Activated CD8-positive, alpha-beta memory T cell treated with anti-CD3 and anti-CD28 coated beads for 36 hours (primary cell): ENCODE results near the gene ZNF200. TPM values are rescaled to one million over a fixed set of nuclear protein-coding genes. Genes with fewer than 3 reads are reported as not detected.
"Not testable (repeated sequence)": the region's sequence is repeated elsewhere in the genome, so short reads cannot be mapped to it uniquely, and the experiment has no call there.

Source experiments
- CTCF ChIA-PET: fragments of 350-600 bp; sonication (Branson Sonifier 250); formaldehyde crosslinking; loops from one replicate; lab custom pipeline; 2021; ENCODE audit warnings: antibody characterized with exemption; lab: Charles Lee
- POLR2A ChIA-PET: fragments of 350-600 bp; sonication (Branson Sonifier 250); formaldehyde crosslinking; loops from one replicate; lab custom pipeline; 2021; ENCODE audit warnings: antibody characterized with exemption; lab: Charles Lee
- total RNA-seq, 2 experiments: library from RNA; stranded (reverse); gene quantifications; one replicate each; pipeline ENCODE4 v1.2.3, GENCODE V29; 2021

The ZNF200 gene
- total RNA-seq, 2 experiments from 2014 or later: 11.3 to 11.8 TPM

DNA sequence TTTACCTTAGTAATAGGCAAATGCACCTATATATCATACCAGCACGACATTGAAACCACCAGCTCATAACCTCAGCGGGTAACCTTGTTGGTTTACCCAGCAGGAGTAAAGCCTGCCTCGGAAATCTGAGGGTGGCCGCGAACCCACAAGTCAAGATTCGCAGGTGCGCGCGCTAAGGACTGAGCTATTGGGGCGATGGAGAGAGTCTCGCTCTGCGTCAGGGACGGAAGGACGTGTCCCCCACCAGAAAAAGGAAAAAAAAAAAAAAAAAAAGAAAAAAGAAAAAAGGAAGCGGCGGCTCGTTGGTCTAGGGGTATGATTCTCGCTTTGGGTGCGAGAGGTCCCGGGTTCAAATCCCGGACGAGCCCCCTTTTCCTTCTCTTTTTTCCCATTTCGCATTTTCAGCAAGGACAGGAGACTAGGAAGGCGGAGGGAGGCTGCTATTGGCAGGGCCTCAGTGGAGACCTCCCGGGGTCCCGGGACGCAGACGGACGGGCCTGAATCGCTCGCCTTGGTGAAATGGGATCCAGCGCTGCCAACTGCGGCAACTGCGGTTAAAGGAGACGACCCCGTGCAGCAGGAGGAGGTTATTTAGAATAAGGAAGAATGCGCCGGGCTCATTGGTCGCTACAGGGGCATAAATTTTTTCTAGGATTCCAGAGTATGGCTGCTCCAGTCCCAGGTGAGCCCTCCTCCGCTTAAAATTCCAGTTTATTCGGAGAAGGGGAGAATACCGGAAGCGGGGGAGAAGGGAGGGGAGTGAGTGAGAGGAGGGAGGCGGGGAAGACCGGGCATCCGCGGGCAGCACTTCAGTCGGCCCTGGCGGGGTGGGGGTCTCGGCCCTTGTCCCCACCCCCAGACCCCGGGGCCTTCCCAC, 46.9 kb downstream of the ZNF200 start, which contains the start of gene OR1F1:
Gene OR1F1, plus strand, starts transcription at position 407 of the 877 bp plus-strand sequence.
- CTCF ChIA-PET: interaction anchor here (0.7 to 2.5 kb wide), 4 partner anchors 9 to 85 kb away, joined by 3 to 5 read pairs (median 3); no protein-coding TSS in a partner anchor
- POLR2A ChIA-PET: interaction anchor here (0.6 kb wide), 4 partner anchors 20 to 256 kb away, joined by 3 to 7 read pairs (median 5); partner anchors contain the start of gene NAA60

GRCh38 chr16:3186946-3187690, 47.8 kb downstream of the ZNF200 start:
- CTCF ChIA-PET: interaction anchor here (0.6 to 2.5 kb wide), 5 partner anchors 8 to 853 kb away, joined by 3 to 5 read pairs (median 3); no protein-coding TSS in a partner anchor
- POLR2A ChIA-PET: interaction anchor here (0.6 kb wide), 4 partner anchors 19 to 257 kb away, joined by 3 to 7 read pairs (median 5); partner anchors contain the start of gene NAA60

GRCh38 chr16:3183445-3184139, 51.4 kb downstream of the ZNF200 start:
- ChIA-PET CTCF (interaction anchor here (0.6 to 1.3 kb wide), 6 partner anchors 12 to 509 kb away, joined by 3 to 4 read pairs (median 4); no protein-coding TSS in a partner anchor), POLR2A (no interaction called here)

- POLR2A ChIA-PET: no interaction called here
- CTCF ChIA-PET: interaction anchor here (0.6 to 1.3 kb wide), 7 partner anchors 11 to 510 kb away, joined by 3 to 4 read pairs (median 3); no protein-coding TSS in a partner anchor
Measured at GRCh38 chr16:3182608-3183444, 52.1 kb downstream of the ZNF200 start.

DNA sequence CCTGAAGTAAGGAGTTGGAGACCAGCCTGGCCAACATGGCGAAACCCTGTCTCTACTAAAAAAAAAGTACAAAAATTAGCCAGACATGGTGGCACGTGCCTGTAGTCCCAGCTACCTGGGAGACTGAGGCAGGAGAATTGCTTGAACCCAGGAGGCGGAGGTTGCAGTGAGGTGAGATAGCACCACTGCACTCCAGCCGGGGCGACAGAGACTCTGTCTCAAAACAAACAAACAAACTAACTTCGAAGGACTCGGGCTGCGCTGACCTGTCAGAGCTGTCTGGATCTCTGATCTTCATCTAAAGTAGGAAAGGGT, 52.7 kb downstream of the ZNF200 start:
- CTCF ChIA-PET: interaction anchor here (0.8 to 1.3 kb wide), 6 partner anchors 10 to 53 kb away, joined by 3 to 4 read pairs (median 3); no protein-coding TSS in a partner anchor
- POLR2A ChIA-PET: not testable (repeated sequence)

GRCh38 chr16:3180445-3180878, 54.5 kb downstream of the ZNF200 start:
- ChIA-PET CTCF (interaction anchor here (1.6 kb wide), 1 partner anchor 8 kb away, joined by 5 read pairs; no protein-coding TSS in a partner anchor), POLR2A (no interaction called here)

DNA sequence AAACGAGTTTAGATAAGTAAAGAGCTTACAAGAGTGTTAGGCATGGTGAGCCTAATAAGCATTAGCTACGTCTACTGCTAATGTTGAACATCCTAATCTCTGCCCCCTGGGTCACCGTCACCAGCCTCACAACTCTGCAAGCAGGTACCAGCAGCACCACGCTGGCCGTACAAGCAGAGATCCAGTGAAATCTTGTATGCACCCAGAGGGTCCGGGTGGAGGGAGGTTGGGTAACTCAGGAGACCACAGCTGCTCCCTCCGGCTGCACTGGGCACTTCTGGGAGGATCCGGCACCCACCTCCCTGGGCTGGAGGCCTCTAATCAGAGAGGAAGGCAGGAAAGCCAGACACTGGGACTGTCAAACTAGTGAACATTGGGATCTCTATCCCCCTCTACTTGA, 55.3 kb downstream of the ZNF200 start:
- CTCF ChIA-PET: interaction anchor here (0.7 to 1.7 kb wide), 2 partner anchors 9 to 145 kb away, joined by 3 to 5 read pairs; partner anchors contain the start of gene OR1F1

GRCh38 chr16:3175157-3176093, 59.5 kb downstream of the ZNF200 start:
- CTCF ChIA-PET: interaction anchor here (0.6 to 1.6 kb wide), 3 partner anchors 14 to 147 kb away, joined by 3 to 5 read pairs (median 3); no protein-coding TSS in a partner anchor
- POLR2A ChIA-PET: no interaction called here

More for the DNA sequence above, 55.3 kb downstream of the ZNF200 start:
- POLR2A ChIA-PET: no interaction called here

GRCh38 chr16:3174618-3175148, 60.3 kb downstream of the ZNF200 start:
- CTCF ChIA-PET: interaction anchor here (1.1 to 6.2 kb wide), 5 partner anchors 15 to 147 kb away, joined by 3 to 40 read pairs (median 5); partner anchors contain the start of gene ZNF213
- POLR2A ChIA-PET: no interaction called here

DNA sequence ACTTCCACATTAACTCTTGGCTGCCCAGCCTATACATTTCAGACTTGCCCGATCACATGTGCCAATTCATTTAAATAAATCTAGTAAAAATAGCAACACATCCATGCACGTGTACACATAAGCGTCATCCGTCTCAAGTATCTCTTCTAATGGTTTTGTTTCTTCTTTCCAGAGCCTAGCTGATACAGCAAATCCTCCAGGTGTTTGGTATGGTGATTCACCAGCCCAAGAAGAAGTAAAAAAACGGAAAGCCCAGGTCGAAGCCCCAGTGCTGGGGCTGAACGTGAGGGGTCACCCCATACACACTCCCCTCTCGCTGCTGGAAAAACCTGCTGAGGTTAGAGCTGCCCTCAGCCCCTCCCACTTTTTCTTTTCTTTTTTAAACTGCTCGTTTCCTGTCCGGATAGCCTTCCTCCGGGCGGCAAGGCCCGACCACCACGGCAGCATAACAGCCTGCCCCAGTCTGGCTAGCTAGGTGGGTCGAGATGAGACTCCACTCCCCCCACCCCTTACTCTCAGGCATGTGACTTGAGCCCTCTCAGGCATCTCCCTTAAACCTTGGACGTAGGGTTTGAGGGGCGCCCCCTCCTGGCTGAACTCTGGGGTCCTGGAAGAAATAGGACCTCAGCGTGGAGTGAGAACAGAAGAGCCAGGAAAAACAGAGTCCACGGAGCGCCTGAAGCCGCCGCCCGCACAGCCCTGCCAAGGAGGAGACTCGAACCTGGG, 60.9 kb downstream of the ZNF200 start:
- CTCF ChIA-PET: interaction anchor here (0.7 to 6.2 kb wide), 4 partner anchors 13 to 39 kb away, joined by 3 to 40 read pairs (median 6); partner anchors contain the start of gene ZNF213
- POLR2A ChIA-PET: no interaction called here

Other genes starting within 250 kb of the ZNF200 start
- not detected for gene CLDN9, start 222.2 kb downstream of the ZNF200 start, total RNA-seq
- not detected for gene CLDN6, start 217.0 kb downstream of the ZNF200 start, total RNA-seq
- 1 to 10 TPM; 4.3 to 4.6 TPM for gene TNFRSF12A, start 214.8 kb downstream of the ZNF200 start, total RNA-seq
- 10 to 100 TPM; 27.5 to 28.5 TPM for gene HCFC1R1, start 211.2 kb downstream of the ZNF200 start, total RNA-seq
- gene THOC6, start 211.1 kb downstream of the ZNF200 start, total RNA-seq: 10 to 100 TPM; 54.7 to 56.8 TPM
- gene BICDL2, start 198.2 kb downstream of the ZNF200 start, total RNA-seq: under 1 TPM; 0.11 to 0.17 TPM
- 1 to 10 TPM; 1.3 to 2.2 TPM for gene MMP25, start 188.6 kb downstream of the ZNF200 start, total RNA-seq
- gene IL32, start 169.5 kb downstream of the ZNF200 start, total RNA-seq: 1,000 to 10,000 TPM; 1,098 to 1,123 TPM
- not detected for gene ZSCAN10, start 135.9 kb downstream of the ZNF200 start, total RNA-seq
- under 1 TPM in 1 of 2 experiments, not detected in 1; 0.23 TPM for gene ZNF205, start 122.6 kb downstream of the ZNF200 start, total RNA-seq
- 1 to 10 TPM; 8.6 to 9.2 TPM for gene ZNF213, start 100.1 kb downstream of the ZNF200 start, total RNA-seq
- gene OR1F1, start 47.0 kb downstream of the ZNF200 start, total RNA-seq: not detected
- under 1 TPM in 1 of 2 experiments, not detected in 1; 0.19 TPM for gene MEFV, start 21.5 kb upstream of the ZNF200 start, total RNA-seq
- 10 to 100 TPM; 26.2 to 27.0 TPM for gene ZNF263, start 48.3 kb upstream of the ZNF200 start, total RNA-seq
- 1 to 10 TPM; 4.5 to 4.6 TPM for gene TIGD7, start 70.3 kb upstream of the ZNF200 start, total RNA-seq
- 10 to 100 TPM; 36.3 to 37.3 TPM for gene ZNF75A, start 70.3 kb upstream of the ZNF200 start, total RNA-seq
- gene OR2C1, start 120.7 kb upstream of the ZNF200 start, total RNA-seq: not detected
- 10 to 100 TPM; 11.8 to 13.1 TPM for gene ZSCAN32, start 165.8 kb upstream of the ZNF200 start, total RNA-seq
- gene ZNF174, start 166.1 kb upstream of the ZNF200 start, total RNA-seq: 10 to 100 TPM; 10.1 to 10.8 TPM
- 1 to 10 TPM; 1.9 to 2.2 TPM for gene ZNF597, start 208.3 kb upstream of the ZNF200 start, total RNA-seq
- 10 to 100 TPM; 34.4 to 36.5 TPM for gene NAA60, start 208.5 kb upstream of the ZNF200 start, total RNA-seq